ENCODE data around the gene SPEM2.

Gene SPEM2

GRCh38 chr17:7403977-7404736, 21.3 kb upstream of the SPEM2 start, which contains the start of gene TMEM256:
Gene TMEM256, minus strand, starts transcription at chr17:7404097. Its CDS starts 13 bp downstream, at chr17:7404084.
- DNase-seq: peak; percentile 100

- peak; percentile 80 for DNase-seq
Observed at GRCh38 chr17:7404737-7405349, 20.6 kb upstream of the SPEM2 start.

DNA sequence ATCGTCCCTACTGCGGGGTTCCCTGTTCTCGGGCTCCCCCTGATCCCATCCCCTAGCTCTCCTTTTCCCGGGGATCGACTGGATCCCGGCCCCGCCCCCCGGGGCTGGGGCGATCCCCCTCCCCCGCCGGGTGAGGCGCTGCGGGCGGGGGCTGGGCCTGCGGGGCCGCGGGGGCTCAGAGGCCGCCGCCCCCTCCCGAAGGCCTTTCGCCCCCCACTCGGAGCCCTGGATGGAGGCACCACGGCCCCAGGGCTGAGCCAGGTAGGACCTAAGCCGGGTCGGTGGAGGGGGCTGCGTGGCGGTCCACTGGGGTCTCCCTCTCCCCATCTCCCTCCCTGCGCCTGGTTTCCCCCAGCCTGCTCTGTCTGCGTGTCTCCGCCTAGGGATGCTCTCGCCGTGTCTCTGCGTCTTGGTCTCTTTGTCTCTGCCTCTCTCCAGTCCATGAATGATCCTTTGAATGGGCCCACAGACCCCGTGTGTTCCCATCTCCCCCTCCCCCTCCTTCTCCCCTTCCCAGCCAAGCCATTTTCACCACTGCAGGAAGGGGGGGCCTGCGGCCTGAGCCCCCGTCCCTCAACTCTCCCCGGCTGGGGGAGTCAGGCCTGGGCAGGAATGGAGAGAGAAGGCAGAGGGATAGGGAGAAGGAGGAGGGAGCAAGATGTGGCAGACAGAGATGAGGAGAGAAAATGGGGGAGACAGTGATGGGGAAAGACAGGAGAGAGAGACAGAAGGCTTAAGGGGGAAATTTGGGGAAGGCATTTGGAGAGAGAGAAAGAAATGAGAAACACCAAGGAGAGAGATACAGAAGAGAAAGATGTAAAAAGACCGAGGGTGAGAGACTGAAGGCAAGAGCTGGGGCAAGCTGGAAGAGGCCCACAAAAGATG, 19.8 kb upstream of the SPEM2 start:
- peak; percentile 71 for DNase-seq

DNA sequence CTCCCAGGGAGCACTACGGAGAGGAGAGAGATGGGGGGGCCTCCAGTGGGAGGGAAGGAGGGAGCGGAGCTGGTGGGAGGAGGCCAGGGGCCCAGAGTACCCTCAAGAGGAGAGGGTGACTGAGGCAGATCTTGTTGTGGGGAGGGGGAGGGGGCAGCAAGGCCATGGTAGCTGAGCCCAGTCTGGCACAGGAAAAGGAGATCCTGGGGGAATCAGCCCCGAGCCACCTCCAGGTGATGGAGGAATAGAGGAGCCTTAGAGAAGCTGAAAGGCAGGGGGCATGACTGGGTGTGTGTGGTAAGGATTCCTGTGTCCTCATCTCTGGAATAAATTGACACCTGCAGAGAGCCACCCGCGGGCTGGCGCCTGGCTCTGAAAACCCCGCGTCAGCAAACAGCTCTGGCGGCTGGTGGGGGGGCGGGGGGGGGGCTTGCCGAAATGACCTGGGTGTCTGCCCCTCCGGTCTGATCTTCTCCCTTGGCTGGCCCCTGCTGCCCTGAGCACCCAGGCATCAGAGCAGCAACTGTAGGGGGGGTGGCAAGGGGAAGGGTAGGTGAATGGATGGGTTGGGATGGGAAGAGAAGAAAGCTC, 19.1 kb upstream of the SPEM2 start:
- DNase-seq: peak; percentile 10

GRCh38 chr17:7407082-7407481, 18.3 kb upstream of the SPEM2 start:
- DNase-seq: peak; percentile 12

GRCh38 chr17:7407485-7408251, 17.7 kb upstream of the SPEM2 start, which contains the start of gene NLGN2:
Gene NLGN2, plus strand, starts transcription at chr17:7407845. Its CDS starts 411 bp downstream, at chr17:7408256.
- no peak for DNase-seq

GRCh38 chr17:7408252-7408727, 17.1 kb upstream of the SPEM2 start:
- no peak for DNase-seq

DNA sequence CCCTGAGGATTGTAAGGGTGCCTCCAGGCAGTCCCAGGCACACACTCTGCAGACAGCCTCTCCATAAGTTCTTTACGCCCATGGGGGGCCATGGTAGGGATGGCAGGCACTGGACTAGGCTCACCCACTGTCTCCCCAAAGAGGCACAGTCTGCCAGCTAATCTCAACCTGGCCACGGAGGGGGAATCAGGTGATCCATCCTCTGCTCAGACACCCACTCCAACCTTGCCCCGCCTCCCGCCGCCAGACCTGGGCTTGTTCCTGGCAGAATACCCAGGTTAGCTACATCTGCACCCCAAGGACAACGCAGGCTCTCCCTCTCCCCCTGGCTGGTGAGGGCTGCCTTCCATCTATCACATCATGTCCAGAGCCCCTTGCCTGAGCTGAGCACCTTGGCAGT, 16.6 kb upstream of the SPEM2 start:
- DNase-seq: no peak

GRCh38 chr17:7409716-7410115, 15.7 kb upstream of the SPEM2 start:
- DNase-seq: no peak

DNA sequence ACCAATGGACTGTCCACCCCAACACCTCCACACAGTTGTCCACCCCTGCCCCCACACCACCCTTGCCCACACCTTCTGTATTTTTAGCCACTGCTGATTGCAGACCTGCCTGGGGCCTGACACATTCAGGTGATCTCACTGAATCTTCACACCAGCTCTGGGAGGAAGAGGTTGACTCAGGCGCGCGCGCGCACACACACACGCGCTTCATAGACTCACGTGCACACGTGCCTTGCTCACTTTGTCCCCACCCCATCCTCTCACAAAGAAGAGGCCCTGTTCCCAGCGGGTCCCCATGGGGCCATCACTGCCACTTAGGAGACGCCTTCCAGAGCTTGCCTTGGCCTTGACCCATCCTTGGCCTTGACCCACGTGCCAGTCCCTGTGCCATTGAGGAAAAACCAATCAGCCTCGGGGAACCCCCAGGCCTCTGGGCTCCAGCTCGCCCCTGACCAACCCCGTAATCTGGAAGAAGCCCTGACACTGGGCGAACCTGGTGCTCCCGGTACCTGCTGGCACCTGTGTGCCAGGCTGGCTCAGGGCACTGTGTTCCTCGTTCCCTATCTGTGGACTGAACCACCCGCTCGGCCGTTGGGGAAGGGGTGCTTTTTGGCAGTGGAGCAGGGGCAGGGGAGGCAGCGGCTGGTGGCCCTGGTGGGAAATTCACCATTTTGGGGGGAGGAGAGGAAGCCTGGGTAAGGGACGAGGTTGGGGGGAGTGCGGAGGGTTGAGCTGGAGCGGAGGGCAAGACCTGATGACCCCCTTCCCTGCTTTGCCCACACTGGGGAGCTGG, 14.6 kb upstream of the SPEM2 start:
- DNase-seq: no peak

- DNase-seq: no peak
Observed at GRCh38 chr17:7411427-7411750, 14.0 kb upstream of the SPEM2 start.

- DNase-seq: peak; percentile 64
Observed at GRCh38 chr17:7413346-7413985, 11.9 kb upstream of the SPEM2 start.

DNA sequence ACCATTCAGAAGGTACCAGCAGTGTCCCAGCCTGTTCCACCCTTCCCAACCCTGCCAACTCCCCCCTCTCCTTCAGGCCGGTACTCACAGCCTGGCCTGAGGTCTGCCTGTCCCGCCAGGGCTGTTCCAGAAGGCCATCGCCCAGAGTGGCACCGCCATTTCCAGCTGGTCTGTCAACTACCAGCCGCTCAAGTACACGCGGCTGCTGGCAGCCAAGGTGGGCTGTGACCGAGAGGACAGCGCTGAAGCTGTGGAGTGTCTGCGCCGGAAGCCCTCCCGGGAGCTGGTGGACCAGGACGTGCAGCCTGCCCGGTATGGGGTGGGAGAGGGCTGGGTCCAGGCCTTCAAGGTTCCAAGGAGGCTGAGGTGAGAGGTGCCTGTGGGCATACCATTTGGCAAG, 10.6 kb upstream of the SPEM2 start:
- no peak for DNase-seq

DNA sequence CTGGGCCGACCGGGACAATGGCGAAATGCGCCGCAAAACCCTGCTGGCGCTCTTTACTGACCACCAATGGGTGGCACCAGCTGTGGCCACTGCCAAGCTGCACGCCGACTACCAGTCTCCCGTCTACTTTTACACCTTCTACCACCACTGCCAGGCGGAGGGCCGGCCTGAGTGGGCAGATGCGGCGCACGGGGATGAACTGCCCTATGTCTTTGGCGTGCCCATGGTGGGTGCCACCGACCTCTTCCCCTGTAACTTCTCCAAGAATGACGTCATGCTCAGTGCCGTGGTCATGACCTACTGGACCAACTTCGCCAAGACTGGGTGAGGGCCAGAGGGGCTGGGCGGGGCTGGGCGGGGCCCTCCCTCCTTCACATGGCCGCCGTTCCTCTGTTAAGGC, 9.6 kb upstream of the SPEM2 start:
- DNase-seq: no peak

- no peak for DNase-seq
Observed at GRCh38 chr17:7416323-7416722, 9.1 kb upstream of the SPEM2 start.

- DNase-seq: no peak
Observed at GRCh38 chr17:7417056-7417655, 8.3 kb upstream of the SPEM2 start.

DNA sequence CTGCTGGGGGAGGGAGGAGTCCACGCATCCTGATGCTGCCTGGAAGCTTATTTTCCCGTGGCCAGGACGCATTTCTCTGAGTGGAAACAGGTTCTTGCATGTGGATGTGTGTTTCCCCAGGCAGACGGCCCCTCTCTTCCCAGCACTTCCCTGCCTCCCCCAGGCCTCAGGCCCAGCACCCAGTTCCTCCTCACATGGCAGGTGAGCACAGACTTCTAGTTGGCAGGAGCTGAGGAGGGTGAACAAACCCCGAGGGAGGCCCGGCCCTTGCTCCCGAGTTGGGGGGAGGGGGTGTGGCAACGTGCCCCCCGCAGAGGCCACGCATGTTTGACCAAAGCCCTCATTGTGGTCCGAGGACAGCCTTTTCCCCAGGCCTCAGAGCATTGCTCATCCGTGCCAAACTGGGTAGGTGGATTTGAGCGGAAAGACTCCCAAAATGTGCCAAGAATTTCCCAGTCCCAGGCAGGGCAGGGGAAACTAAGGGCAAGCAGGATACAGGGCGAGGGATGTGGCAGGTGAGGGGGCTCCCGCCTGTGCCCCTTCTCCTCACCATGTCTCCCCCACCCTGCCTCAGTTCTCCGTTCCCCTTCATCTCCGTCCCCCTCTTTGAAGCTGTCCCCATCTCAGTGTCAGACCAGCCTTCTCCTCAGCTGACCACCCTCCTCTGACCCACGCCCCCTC, 6.8 kb upstream of the SPEM2 start:
- DNase-seq: no peak

DNA sequence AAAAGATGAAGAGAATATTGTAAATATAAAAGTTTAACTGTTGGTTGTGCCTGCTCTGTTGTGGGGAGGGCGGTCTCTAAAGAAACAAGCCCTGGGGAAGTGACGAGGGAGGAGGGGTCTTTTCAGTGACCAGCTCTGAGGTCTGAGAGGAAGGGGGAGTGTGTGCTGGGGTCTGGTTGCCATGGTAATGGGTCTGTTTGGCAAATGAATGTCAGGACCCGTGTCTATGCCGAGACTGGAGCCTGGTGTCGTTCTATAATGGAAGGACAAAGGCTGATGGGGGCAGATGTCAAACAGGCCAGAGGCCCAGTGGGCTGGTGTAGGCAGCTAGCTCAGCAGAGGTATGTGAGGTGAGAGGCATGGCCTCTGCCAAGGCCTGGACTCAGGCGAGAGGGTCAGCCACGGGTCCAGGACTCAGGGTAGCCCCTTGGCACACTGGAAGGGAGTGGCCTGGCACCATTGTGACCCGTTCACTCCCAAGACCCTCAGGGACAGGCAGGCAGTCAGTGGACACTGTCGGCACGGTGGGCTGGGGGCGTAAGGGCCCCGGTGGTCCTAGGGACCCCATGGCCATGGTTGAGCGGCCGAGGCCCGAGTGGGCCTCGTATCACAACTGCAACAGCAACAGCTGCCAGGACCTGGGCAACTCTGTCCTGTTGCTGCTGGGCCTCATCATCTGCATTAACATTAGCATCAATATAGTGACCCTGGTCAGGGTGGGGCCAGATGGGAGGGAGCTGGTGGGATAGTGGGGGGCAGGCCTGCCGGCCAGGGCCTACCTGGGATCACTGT, 5.4 kb upstream of the SPEM2 start, which contains the start of gene SPEM1:
Gene SPEM1, plus strand, starts transcription at position 506 of the 792 bp plus-strand sequence. Its CDS starts 61 bp downstream, at position 567.
- DNase-seq: peak; percentile 80

DNA sequence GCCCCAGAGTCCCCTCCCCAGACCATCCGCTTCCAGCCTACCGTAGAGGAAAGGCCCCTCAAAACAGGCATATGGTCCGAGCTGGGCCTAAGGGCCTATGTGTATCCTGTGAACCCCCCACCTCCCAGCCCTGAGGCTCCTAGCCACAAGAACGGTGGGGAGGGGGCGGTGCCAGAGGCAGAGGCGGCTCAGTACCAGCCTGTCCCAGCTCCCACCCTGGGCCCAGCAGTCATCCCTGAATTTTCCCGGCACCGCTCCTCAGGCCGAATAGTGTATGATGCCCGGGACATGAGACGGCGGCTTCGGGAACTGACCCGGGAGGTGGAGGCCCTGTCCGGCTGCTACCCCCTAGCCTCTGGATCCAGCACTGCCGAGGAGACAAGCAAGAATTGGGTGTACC, 4.2 kb upstream of the SPEM2 start:
- no peak for DNase-seq

Data from eye (tissue), 1 donor.